HK-2 (cell line): ENCODE results near the gene SNX32.

Experiments used
- DNase-seq: peaks from one replicate; pipeline ENCODE4 v3.0.0-alpha.2; 2018; ENCODE audit not compliant: unreplicated experiment

SNX32 gene

DNA sequence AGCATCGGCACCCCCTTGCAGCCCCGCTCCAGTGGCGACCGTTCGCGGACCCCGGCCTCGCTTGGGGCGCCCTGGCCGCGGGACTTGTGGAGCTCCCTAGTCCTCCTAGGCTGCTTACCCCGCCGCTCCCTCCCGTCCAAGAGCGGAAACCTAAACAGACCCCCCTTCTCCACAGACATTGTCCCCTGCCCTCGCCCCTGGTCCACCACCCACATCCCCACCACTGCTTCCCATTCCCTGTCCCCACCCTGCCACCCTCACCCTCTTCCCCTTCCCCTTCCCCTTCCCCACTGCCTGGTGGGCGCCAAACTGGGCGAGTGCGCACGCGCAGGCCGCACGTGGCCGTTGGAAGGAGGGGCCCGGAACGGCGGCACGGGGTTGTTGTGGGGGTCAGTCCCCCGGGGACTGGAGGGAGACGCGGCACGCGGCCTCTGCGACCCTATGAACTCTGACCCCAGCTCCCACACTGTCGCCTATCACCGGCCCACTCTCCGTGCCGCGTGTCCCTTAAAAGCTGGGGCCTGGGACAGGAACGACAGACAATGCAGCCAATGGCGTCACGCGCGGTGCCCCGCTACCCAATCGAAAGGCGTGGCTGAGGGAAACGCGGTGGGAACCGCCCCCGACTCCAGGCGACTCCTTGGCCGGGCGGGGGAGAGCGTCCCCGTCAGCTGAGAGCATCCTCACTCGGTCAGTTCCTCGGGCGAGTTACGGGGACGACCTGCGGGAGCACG is at the start of gene SNX32:
SNX32 (plus strand) TSS at position 667 of the 734 bp plus-strand sequence. CDS start 103 bp downstream, outside the sequence.
- DNase-seq: no peak

DNA sequence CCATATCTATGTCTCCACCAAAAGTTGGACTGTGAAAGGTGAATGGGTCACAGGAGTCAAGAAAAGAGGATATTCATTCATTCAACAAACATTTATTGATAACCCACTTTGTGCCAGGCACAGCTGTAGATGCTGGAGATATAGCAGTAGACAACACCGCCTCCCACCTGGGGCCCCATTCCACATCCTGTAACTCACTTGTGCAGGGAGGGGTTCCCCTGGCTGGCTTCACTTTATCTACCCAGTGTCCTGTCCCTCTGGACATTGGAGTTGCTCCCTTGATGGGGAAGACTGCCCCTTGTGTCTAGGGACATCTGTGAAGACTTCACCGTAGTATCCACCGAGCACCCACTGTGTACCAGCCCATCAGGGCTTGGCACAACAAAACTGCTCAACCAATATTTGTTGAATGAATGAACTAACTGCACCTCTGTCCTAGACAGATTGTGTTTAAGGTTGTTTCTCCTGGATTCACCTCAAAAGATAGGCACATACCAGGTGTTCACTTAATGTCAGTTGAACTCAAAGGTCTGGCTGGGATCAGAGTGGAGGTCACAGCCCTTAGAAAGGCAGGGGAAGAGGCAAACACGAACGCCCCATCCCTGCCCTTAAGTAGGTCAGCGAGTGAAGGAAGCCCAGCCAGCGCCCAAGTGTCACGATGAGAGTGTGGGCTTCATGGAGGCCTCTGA is 48.3 kb upstream of the SNX32 start:
- no peak for DNase-seq

GRCh38 chr11:65786008-65786785 is 47.6 kb upstream of the SNX32 start:
- DNase-seq: no peak

GRCh38 chr11:65786786-65787636 is 46.8 kb upstream of the SNX32 start, which contains the start of gene OVOL1:
Gene OVOL1 (plus strand): TSS chr11:65787063. CDS start chr11:65787374, 311 bp downstream.
- no peak for DNase-seq

DNA sequence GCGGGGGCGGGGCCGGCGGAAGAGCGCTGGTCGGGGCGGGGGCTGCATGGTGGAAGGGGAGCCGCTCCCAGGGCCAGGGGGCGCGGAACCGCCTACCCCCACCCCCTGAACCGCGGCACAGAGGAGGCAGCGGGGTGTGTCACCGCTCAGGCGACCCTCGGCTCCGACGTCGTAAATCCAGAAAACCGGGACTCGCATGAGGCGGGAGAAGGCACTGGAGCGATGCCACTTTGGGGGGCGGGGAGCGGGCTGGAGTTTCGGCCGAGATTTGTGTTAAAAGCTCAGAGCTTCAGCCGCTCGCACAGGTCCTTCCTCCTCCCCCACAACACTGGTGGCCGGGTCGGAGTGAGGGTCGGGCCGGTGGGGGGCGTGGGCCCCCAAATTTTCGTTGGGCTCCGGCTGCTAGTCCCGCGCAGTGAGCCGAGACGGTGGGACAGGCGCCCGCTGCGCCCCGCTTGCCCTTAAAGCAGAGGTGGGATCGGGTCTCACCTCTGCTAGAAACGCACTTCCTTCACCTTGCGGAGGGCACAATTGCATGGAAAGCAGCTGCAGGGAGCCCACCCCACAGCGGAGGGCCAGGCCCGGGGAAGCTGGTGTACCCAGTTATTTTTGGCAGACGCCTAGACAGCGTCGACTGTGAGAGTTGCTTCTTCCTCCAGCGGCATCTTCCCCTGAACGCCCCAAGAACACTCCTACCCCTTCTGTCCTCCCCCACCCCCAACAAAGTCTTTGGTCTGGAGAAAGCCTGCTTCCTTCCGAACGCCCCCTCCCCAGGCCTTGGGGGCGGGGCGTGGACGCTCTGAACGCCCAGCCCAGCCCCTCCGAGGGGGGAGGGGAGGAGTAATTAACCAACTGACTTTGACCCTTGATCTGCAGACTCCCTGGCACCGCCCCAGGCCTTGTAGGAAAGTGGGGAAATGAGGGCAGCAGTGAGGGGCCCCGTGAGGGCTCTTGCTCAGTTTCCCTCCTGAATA is 45.8 kb upstream of the SNX32 start:
- no peak for DNase-seq

DNA sequence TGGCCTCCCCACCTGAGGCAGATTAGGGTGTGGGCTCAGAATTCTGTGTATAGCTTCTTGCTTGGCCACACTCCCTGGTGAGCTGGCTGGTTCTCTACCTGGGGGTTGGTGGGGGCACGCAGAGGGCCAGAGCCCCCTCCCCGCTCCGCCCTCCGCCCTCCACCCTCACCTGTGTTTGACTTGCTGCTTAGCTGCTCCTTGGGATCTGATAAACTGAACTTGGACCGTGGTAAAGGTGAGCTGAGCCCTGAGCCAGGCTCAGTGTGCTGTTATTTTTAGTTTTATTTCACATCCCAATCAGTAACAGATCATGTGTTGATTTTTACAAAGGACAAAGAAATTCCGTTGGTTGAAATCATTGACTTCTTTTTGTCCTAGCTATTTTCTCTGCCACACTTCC is 44.9 kb upstream of the SNX32 start:
- DNase-seq: no peak

GRCh38 chr11:65789230-65790103 is 44.3 kb upstream of the SNX32 start:
- no peak for DNase-seq

- no peak for DNase-seq
These were observed 43.5 kb upstream of the SNX32 start for GRCh38 chr11:65790104-65790901.

- no peak for DNase-seq
These were observed 42.7 kb upstream of the SNX32 start for GRCh38 chr11:65790902-65791650.

DNA sequence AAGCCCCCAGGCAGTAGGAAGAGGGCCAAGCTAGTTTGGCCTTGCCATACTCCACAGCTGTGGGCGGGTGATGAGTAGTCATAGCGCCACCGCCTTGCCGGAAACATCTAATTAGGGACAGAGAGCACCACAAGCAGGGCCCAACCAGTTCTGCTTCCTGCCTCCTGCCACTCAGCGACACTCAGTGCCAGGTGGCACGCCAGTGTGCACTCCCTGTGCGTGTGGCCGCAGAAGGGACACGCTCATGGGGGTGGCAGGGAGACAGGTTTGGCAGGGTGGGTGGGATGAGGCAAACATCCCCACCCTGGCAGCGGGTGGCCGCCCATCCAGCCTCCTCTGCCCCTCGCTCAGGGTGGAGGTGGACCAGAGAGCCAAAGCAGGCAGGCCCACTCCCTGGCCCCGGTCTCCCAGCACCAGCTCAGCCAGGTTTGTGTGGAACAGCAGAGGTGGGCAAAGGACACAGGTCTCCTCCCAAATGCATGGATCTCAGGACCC is 42.0 kb upstream of the SNX32 start:
- DNase-seq: no peak

- DNase-seq: no peak
These were observed 41.3 kb upstream of the SNX32 start for GRCh38 chr11:65792456-65792855.

DNA sequence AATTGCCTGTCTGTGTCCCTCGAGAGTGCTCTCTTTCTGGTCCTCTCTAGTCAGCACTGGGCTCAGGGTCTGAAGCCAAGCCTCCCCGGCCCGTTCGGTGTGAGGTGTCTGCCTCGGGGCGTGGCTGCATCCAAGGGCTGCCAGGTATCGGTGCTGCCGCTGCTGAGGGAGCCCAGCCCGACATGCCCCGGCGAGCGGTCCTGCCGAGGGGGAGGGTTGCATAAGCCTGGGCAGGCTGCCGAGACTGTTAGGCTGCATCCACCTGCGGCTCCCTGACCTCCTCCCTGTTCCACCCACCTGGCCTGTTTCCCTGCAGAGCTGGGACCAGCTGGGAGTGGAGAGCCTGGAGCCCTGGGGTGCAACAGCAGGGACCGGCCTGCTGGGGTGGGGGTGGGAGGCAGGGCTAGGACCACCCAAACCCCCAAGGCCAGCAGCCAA is 40.6 kb upstream of the SNX32 start:
- DNase-seq: no peak

- DNase-seq: no peak
These were observed 40.0 kb upstream of the SNX32 start for GRCh38 chr11:65793625-65794400.

GRCh38 chr11:65794570-65795510 is 38.9 kb upstream of the SNX32 start:
- no peak for DNase-seq

GRCh38 chr11:65796726-65797601 is 36.8 kb upstream of the SNX32 start:
- no peak for DNase-seq
